GM12873 (cell line): ENCODE results near the gene TMEM39A.

ENCODE experiments used
- CTCF ChIP-seq: IDR thresholded peaks from 2 replicates; pipeline ENCODE4 v1.5.1; 2012; ENCODE audit warnings: low read depth, mild to moderate bottlenecking, moderate library complexity, low read length, control low read depth; ENCODE audit not compliant: insufficient read depth; ENCODE audit errors: missing control alignments

TMEM39A gene

GRCh38 chr3:119453822-119454221 is 9.6 kb downstream of the TMEM39A start:
- TF ChIP-seq CTCF: no peak

GRCh38 chr3:119444590-119444989 is 18.8 kb downstream of the TMEM39A start:
- TF ChIP-seq CTCF: no peak

GRCh38 chr3:119443179-119443578 is 20.2 kb downstream of the TMEM39A start:
- no peak for TF ChIP-seq CTCF

- no peak for TF ChIP-seq CTCF
Measured at GRCh38 chr3:119437691-119438258, 25.6 kb downstream of the TMEM39A start.

GRCh38 chr3:119436977-119437376 is 26.4 kb downstream of the TMEM39A start:
- no peak for TF ChIP-seq CTCF

GRCh38 chr3:119434703-119435102 is 28.7 kb downstream of the TMEM39A start:
- no peak for TF ChIP-seq CTCF

GRCh38 chr3:119433613-119434325 is 29.6 kb downstream of the TMEM39A start:
- no peak for TF ChIP-seq CTCF
